Kidney glomerular epithelial cell (primary cell): Measurements from ENCODE around the gene RLN2.
"Not testable (repeated sequence)": the region's sequence is repeated elsewhere in the genome, so short reads cannot be mapped to it uniquely, and the experiment has no call there.

Experiments
- DNase-seq: peaks from one replicate; lab custom pipeline; 2025; lab: John Stamatoyannopoulos, UW

The RLN2 gene

GRCh38 chr9:5303840-5304795 is at the start of gene RLN2:
TSS of gene RLN2 (minus strand) at chr9:5304716. CDS start at chr9:5304580, 136 bp downstream.
- DNase-seq = not testable (repeated sequence)

- no peak for DNase-seq
Measured at GRCh38 chr9:5354184-5354583, 49.7 kb upstream of the RLN2 start.

GRCh38 chr9:5352637-5353248 is 48.2 kb upstream of the RLN2 start:
- DNase-seq = no peak

DNA sequence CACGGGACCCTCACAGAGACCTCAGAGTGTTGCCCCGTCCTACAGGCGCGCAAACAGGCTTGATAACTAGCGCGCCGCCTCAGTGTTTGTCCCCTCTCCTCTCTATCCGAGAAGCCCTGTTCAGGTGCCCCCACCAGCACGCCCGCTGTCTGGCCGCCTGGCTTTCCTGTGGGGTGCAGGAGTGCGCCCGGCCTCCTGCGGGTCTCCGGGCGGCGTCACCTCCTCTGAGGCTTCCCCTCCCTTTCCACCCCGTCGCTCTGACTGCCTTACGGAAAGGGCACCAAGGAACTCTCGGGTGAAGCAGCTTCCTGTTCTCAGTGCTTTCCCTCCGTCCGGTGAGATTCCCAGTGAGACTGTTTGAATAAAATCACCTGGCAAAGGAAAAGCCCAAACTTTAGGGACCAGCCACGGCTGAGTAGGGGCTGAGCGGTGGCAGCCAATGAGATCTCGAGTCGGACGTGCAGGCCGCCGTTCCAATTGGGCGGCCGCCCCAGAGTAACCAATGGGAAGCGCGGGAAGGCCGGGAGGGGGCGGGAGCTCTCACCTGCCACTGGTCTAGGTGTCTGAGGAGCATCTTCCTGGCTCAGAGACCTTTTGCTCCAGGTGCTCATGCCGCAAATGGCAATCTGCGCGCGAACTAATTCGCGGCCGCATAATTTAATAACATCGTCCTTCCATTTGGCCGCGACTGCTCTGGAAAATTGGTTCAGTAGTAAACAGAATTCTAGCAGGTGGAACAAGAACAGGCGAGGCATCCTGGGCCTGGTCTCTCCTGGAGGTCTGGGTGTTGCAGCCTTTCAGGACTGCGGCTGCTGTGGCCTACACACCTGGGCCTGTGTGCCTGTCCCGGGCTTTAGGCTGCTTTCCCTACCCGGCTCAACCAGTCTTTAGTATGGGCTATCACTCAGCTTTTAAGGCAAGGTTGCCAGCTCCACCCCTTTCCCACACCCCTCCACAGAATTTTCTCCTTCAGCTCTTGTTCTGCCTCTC is 34.8 kb upstream of the RLN2 start, which contains the start of gene RLN1:
Gene RLN1, minus strand, starts transcription at position 885 of the 990 bp plus-strand sequence. Its CDS starts 130 bp downstream, at position 755.
- not testable (repeated sequence) for DNase-seq

GRCh38 chr9:5336688-5337087 is 32.2 kb upstream of the RLN2 start:
- DNase-seq = no peak

GRCh38 chr9:5331276-5331675 is 26.8 kb upstream of the RLN2 start:
- not testable (repeated sequence) for DNase-seq

DNA sequence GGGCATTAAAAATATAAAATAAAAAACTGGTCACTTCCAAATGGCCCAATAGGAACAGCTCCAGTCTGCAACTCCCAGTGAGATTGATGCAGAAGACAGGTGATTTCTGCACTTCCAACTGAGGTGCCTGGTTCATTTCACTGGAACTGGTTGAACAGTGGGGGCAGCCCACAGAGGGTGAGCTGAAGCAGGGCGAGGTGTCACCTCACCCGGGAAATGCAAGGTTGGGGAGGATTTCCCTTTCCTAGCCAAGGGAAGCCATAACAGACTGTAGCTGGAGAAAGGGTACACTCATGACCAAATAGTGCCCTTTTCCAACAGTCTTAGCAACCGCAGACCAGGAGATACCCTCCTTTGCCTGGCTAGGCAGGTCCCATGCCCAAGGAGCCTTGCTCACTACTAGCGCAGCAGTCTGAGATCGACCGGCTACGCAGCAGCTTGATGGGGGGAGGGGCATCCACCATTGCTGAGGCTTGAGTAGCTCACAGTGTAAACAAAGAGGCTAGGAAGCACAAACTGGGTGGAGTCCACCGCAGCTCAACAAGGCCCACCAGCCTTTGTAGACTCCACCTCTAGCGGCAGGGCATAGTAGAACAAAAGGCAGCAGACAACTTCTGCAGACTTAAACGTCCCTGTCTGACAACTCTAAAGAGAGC is 22.5 kb upstream of the RLN2 start:
- no peak for DNase-seq

DNA sequence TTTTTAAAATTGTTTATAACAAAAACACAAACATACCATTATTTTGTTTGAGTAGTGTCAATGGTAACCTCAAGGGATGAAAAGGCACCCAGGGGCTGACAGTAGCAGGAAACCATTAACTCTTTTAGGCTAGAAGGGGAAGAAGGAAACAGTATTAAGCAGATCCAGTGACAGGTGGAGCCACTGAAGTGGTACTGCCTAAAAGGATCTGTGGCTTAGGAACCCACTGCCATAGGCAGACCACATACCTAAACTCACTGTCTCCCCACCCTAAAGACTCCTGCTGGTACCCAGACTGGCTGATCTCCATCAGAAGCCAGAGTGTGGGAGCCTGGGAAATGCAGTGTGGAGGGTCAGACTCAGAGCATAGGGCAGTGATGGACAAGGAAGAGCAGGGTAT is 21.7 kb upstream of the RLN2 start:
- DNase-seq = no peak

DNA sequence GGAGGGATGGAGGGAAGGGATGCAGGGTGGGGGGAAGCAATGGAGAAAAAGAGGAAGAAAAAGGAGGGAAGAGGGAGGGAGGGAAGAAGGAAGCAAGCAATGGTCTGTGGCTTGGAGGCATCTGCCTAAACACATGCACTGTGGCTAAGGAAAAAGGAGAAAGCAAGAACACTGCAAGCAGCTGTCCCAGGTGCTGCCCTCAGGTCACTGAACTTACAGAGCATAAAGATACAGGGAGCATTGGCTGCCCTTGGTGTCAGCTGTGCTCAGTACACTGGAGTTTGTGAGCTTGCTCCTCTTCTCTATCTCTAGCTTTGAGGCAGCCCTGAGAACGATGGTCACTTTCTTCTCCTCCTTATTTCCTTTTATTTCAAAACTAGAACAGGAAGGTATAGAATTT is 17.1 kb upstream of the RLN2 start:
- DNase-seq = not testable (repeated sequence)

DNA sequence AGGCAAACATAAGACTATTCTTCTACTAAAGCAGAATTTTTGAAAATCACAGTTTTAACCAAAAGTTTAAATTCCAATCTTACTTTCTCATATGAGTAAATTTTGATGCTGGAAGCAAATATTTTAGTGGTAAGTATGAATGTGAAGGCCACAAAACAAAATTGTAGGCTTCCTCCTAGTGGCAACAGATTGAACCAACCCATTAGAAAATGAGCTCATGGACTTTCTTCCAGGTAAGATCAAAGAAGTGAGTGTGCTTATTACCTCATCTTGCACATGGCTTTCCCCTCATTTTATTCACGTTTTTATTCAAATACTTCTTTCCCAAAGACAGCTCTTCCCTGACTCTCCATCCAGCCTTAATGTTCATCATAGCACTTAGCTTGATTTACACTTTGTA is 16.5 kb upstream of the RLN2 start:
- no peak for DNase-seq

GRCh38 chr9:5316406-5316805 is 11.9 kb upstream of the RLN2 start:
- not testable (repeated sequence) for DNase-seq

- DNase-seq = no peak
Measured at GRCh38 chr9:5315187-5315923, 10.8 kb upstream of the RLN2 start.

DNA sequence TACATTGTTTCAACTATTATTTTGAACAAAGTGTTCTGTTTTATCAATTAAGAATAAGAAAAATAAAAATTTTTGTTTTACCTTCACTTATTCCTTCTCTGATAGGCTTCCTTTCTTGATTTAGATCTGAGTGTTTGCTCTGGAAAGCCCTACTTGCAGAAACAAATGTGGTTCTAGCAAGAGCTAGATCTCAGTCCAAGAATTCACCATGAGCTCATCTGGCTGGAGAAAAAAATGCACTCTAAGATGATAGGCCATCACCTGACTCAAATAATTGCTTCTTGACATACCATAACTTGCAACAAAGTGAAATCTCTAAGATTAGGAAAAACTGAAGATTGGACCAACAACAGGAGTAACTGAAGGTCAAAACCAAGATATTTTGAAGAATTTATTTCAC is 6.3 kb upstream of the RLN2 start:
- no peak for DNase-seq

GRCh38 chr9:5305741-5306140 is 1.2 kb upstream of the RLN2 start:
- DNase-seq = no peak

DNA sequence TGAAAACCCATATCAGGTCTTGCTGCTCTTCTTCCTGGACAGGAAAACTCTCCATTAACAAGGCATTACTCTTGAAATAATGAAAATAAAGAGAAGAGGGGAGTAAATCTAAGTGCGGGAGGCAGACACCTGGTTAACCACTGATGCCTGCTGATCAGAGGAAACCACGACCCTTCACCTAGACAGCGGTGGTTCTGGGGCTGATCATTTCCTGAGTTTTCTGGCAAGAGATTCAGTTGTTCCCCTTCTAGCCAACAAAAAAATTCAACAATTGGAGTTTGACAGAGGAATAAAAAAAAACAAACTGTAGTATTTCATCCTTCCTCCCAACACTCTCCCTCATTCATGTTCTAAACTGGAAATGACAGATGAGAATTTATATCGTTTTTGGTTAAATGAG is 3.0 kb downstream of the RLN2 start:
- DNase-seq = no peak

GRCh38 chr9:5292141-5292540 is 12.4 kb downstream of the RLN2 start:
- DNase-seq = no peak

DNA sequence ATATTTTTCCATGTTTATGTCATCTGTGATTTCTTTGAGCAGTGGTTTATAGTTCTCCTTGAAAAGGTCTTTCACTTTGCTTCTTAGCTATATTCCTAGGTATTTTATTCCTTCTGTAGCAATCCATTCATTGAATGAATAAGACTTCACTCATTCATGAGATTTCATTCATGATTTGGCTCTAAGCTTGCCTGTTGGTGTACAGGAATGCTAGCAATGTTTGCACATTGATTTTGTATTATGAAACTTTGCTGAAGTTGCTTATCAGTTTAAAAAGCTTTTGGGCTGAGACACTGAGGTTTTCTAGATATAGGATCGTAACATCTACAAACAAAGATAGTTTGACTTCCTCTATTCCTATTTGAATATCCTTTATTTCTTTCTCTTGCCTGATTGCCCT is 15.9 kb downstream of the RLN2 start:
- DNase-seq = no peak

DNA sequence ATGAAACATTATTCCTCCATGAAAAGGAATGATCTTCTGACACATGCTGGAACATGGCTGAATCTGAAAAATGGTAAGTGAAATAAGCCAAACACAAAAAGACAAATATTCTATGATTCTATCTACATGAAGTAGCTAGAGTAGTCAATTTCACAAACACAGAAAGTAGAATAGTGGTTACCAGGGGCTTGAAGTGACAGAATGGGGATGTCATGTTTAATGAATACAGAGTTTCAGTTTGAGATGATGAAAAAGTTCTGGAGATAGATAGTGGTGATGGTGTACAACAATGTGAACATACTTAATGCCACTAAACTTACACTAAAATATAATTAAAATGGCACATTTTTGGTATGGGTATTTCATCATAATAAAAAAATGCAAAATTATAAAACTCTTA is 18.3 kb downstream of the RLN2 start:
- no peak for DNase-seq

DNA sequence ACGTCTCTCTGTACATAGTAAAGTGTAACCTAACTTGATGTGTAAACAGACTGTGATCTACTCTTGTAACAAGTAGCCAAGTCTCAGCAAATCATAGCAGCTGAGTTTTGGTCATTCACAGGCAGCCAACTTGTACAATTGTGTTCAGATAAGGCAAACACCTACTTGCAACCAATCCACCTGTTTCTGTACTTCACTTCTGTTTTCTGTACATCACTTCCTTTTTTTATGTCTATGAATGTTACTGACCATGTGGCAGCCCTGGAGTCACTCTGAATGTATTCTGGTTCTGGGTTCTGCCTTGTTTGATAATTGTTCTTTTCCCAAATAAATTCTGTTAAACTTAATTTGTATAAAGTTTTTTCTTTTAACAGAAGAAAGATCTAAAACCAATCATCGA is 26.0 kb downstream of the RLN2 start:
- DNase-seq = no peak

DNA sequence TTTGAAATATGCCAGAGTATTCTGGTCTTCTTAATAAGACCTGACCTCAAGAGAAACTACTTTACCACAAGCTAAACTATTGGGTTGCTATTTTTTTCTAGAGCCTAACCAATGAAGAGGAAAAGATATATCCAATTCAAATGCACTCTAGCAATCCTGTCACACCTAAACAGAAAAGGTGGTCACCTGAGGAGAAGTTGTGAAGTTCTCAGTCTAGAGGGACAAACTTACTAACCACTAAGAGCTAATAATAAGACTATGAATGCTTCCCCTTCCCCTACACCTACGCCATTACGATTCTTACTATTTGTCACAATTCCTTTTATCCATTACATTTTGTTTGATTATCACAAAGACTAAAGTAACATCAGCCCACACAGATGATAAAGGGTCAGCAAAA is 29.7 kb downstream of the RLN2 start:
- no peak for DNase-seq

- DNase-seq = peak; percentile 87
Measured at GRCh38 chr9:5269249-5269715, 35.2 kb downstream of the RLN2 start.
